GM21528 (cell line): Measurements from ENCODE around the gene LETMD1.
A peak's percentile ranks its signal among the peaks of the same experiment; 100 is the strongest.
"Not testable (repeated sequence)": the region's sequence is repeated elsewhere in the genome, so short reads cannot be mapped to it uniquely, and the experiment has no call there.

Experiments
- ATAC-seq: cut with Tn5 transposase; IDR thresholded peaks from one replicate; pipeline ENCODE4 v1.9.1; 2021; ENCODE audit warnings: mild to moderate bottlenecking, moderate library complexity; ENCODE audit not compliant: unreplicated experiment, low FRiP score

The LETMD1 gene

DNA sequence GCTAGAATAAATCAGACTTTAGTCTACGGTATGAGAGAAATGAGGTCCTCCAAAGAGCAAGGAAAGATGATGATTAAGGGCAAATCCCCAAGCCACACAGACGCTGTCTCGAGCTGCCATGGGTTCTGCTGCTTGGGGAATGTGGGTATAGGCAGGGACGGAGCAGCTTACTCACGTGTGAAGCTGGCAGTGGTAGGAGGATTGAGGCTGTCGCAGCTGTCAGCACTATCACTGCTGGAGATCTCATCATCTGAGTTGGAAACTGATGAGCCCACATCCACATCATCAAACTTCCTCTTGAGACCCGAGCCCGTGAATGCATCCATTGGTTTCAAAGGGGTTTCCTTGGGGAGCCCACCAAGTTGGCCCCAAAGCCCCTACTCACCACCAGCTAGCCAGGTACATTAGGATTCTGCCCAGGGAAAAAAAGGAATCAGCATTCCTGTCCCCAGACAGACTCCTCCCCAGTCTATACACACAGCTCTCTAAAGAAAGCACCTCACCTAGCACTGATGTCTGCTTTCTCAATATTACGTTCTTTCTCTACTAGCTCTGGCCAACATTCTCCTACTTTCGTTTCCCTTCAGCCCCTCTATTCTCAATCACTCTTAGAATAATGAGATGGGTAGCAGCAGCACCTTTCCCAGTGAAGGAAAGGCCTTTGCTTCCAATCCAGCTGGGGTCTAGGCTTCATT, 28.3 kb downstream of the LETMD1 start:
- no peak for ATAC-seq

DNA sequence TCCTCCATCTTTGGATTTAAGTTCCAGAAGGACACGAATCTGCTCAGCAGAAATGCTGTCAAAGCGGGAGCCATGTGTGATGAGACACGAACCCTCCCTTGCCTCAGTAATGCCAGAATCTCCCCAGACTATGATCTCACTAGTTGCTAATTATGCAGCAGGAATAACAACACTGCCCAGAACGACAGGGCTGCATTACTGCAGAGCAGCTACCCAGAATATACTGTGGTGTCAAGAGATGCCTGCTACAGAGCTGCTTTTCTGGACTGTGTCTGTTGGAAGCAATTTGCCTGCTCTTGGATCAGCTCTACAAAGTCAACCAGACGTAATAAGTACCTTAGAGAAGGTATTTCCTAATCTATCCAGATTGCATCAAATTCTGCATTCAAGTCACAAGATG, 29.8 kb downstream of the LETMD1 start:
- no peak for ATAC-seq

DNA sequence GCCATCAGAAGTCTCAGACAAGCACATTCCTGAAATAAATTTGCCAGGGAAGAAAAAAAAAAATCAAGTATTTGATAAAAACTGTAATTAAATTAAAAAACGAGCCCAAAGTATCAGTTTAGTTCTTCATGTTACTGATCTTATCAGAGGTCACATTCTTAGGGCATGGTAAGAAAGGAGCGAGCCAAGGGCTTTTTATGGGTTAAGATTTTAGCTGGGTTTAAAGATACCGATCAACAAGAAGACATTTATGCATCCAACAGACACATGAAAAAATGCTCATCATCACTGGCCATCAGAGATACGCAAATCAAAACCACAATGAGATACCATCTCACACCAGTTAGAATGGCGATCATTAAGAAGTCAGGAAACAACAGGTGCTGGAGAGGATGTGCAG, 30.2 kb downstream of the LETMD1 start:
- not testable (repeated sequence) for ATAC-seq

DNA sequence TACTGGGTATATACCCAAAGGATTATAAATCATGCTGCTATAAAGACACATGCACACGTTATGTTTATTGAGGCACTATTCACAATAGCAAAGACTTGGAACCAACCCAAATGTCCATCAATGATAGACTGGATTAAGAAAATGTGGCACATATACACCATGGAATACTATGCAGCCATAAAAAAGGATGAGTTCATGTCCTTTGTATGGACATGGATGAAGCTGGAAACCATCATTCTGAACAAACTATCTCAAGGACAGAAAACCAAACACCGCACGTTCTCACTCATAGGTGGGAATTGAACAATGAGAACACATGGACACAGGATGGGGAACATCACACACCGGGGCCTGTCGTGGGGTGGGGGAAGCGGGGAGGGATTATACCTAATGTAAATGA, 30.7 kb downstream of the LETMD1 start:
- ATAC-seq = not testable (repeated sequence)

DNA sequence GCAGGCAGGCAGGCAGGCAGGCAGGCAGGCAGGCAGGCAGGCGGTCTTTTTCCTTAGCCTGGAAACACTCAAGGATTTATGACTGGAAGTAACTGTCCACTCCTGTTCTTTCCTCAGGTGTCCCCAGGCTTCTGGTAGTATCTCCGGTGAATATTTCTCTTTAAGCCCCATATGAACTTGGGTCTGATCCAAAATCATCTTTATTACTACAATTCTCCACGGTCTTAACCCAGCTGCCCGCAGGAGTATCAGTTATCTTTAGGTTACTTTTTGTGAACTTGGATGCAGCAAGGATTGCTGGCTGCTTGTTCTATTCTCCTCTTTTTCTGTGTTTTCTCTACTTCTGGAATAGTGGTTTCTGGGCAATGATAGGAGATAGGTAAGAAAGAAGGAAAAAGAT, 32.0 kb downstream of the LETMD1 start:
- ATAC-seq = no peak

DNA sequence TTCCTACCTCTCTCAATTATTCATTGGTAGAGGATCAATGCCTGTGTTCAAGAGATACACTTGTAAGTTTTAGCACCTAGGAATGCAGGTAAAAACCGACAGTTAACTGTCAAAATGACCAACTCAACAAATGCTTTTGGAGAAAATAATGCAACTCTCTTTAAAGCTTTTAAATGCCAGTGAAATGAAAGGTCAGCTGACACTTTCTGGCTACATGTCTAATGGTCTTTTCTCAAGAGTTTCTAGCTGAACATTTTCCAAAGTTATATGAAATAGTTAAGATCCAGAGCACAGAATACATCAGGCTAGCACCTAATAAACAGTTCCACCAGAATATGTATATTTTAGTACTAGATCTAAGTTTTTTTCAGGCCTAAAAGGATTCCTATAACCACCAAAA, 33.3 kb downstream of the LETMD1 start:
- ATAC-seq = no peak

DNA sequence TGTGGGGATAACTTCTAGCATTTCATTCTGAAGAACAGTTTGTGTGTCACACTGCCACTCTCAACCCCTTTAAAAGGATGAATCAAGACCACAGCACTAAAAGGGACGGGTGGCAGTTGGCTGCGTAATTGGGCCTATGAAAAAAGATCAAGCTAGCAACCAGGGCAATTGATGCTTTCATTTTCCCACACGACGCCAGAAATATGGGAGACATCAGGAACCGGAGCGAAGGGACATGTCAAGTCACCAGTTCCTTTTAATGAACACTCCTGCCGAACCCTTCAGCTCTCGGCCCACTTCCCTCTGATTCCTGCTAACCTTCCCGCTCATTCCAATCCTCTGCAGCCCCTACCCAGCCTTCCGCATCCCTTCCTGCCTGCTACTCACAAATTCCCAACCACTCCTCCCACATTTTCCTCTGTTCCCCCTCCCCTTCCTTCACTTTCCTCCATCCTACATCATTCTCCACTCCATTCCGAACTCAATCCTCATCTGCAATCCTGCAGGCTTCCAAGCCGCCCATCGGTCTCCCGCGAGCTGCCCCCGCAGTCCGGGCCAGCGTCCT, 34.5 kb downstream of the LETMD1 start:
- ATAC-seq = no peak

DNA sequence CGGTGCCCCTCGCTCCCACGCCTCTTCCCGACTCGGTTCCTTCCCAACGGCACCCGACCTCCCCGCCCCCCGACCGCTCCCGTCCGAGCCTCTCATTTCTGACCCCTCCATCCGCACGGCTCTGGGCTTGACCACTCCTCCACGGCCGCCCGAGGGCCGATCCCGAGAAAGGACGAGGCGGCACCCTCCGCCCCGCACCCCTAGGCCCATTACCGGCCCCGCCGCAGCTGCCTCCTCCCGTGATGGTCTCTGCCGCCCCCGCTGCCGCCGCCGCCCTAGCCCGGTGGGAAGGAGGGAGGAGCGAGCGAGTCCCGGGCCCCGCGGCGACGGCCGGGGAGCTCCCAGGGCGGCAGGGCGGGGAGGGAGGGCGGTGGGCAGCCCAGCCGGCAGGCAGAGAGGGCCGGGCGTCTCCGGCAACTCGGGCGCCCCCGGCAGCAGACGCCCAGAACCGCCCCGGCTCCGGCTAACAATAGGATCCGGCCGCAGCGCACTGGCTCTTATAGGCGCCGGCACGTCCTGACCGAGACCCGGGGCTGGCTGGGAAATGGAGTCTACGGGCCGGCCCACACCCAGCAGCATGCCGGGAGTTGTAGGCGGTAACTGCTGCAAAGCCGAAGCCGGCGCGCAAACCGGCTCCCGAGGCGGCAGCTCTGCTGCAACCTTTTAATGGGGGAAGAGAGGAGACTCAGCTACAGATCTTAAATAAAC, 35.2 kb downstream of the LETMD1 start, which contains the start of gene CSRNP2:
Gene CSRNP2 (minus strand): TSS at position 471 of the 708 bp plus-strand sequence. CDS start 7,035 bp downstream, outside the sequence.
- peak; percentile 97 for ATAC-seq

DNA sequence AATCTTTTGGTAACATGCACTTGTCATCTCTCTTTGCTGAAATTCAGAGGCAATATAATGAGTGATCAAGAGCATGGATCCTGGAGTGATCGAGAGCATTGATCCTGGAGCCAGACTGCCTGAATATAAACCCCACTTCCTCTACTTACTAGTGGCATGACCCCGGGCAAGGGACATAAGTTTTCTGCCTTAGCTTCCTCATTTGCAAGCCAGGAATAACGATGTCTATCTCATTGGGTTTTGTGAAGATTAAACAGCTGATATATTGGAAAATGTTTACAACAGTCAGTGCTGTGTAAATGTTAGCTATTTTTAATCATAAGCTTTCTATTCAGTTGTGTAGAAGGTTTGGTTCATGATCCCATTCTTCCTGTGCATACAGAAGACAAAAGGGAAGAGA, 37.6 kb downstream of the LETMD1 start:
- no peak for ATAC-seq

DNA sequence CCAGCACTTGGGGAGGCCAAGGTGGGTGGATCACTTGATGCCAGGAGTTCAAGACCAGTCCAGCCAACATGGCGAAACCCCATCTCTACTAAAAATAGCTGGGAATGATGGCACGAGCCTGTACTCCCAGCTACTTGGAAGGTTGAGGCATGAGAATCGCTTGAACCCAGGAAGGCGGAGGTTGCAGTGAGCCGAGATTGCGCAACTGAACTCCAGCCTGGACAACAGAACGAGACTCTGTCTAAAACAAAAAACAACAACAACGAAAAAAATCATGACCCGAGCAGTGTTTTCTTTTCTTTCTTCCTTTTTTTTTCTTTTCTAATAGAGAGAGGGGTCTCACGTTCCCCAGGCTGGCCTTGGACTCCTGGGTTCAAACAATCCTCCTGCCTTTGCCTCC, 38.8 kb downstream of the LETMD1 start:
- ATAC-seq = no peak

DNA sequence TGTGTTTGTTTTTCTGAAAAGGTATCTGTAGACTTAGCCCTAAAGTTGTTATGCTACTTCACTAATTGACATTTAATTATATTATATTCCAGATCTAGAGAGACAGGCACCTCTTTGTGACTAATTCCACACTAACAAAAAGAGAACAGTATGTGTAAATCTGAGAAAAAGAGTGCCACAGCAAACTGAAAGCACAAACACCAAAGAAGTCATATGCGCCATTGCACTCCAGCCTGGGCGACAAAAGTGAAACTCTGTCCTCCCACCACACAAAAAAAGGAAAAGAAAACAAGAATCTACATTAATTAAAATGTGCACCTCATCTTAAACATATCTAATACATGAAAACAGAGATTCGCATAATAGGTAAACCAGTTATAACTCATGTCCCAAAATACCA, 39.7 kb downstream of the LETMD1 start:
- ATAC-seq = no peak

DNA sequence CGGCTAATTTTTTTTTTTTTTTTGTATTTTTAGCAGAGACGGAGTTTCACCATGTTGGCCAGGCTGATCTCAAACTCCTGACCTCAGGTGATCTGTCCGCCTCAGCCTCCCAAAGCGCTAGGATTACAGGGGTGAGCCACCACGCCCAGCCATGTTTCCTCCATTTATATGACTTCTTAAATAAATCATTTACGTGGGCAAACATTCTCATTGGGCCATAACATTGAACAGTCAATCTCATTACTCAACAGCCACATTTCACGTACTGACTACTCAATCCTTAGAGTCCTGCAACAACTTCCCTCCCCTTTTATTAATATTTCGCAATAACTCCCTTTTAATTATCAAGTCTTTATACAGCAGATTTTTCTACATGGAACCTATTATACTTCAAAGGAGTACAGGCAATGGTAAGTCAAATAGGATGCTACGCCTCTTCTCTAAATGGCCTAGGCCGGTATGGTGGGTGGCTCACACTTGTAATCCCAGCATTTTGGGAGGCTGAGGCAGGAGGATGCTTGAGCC, 42.6 kb downstream of the LETMD1 start:
- ATAC-seq = no peak

DNA sequence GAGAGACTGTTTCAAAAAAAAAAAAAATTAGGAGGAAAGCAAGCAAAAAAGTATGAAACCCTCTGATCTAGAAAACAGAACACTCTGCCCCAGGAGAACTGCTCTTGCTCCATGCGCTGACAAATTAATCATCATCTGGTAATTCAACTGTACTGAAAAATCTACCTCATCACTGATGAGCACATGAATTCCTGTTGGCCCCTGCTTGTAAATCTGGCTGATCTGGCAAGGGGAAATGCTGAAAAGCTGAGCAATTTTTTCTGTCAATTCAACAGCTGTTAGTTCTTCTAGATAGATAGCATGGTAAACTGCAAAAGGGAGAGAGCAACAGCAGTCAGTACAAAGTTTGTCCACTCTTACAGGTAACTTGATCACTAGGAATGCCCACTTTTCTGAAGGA, 50.5 kb downstream of the LETMD1 start:
- no peak for ATAC-seq

DNA sequence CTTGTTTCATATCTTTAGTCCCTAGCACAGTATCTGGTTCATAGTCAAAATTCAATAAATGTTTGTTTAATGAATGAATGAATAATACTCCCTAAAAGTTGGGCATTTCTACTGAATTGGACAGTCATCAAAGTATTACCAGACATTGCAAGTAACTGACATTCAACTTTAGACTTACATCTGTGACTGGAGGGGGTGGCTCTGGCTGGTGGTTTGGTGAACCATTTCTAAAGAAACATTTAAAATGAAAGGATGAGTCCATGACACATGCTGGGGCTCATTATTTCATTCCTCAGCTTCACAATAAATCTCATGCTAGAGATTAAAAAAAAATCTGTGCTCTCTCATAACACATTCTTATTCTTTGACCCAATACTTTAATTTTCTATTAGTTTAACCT, 55.9 kb downstream of the LETMD1 start:
- ATAC-seq = no peak

DNA sequence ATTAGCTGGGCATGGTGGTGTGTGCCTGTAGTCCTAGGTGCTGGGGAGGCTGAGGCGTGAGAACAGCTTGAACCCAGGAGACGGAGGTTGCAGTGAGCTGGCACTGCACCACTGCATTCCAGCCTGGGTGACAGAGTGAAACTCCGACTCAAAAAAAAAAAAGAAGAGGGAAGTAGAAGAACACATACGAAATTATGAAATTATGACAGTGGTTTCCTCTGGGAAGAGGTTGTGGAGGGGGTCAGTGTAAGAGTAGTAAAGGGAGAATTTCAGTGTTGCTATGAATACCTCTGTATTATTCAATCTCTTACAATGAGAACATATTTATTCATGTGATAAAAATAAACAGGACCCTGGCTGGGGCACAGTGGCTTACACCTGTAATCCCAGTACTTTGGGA, 60.0 kb downstream of the LETMD1 start:
- ATAC-seq = no peak
